Upper lobe of left lung (tissue), 6 donors: ENCODE data around the gene TBXA2R. TPM values are rescaled to one million over a fixed set of nuclear protein-coding genes. Genes with fewer than 3 reads are reported as not detected.

ENCODE experiments used
- ATAC-seq, 2 donors: fragments of 200-7000 bp; cut with Tn5 transposase; one replicate each; pipeline ENCODE4 v1.9.1; 2022; ENCODE audit warnings: mild to moderate bottlenecking in 2 of 2, moderate library complexity in 2 of 2; ENCODE audit not compliant: low FRiP score in 2 of 2
- DNase-seq, 2 donors: peaks; one replicate each; pipeline ENCODE4 v3.0.0-alpha.2; 2019 to 2020
- H3K27ac ChIP-seq, 4 donors: fragments of 200-600 bp; sonication (generic); one replicate each; pipeline ENCODE4 v1.5.1; 2016 to 2019
- H3K27me3 ChIP-seq, 4 donors: fragments of 200-600 bp; sonication (generic); one replicate each; pipeline ENCODE4 v1.5.1; 2017 to 2019
- H3K36me3 ChIP-seq, 4 donors: fragments of 200-600 bp; sonication (generic); one replicate each; pipeline ENCODE4 v1.5.1; 2016 to 2019
- H3K4me1 ChIP-seq, 4 donors: fragments of 200-600 bp; sonication (generic); one replicate each; pipeline ENCODE4 v1.5.1; 2018 to 2019
- H3K4me3 ChIP-seq, 4 donors: fragments of 200-600 bp; sonication (generic); one replicate each; pipeline ENCODE4 v1.5.1; 2017 to 2019; ENCODE audit warnings: mild to moderate bottlenecking in 2 of 4, moderate library complexity in 1 of 4
- H3K9me3 ChIP-seq, 4 donors: fragments of 200-600 bp; sonication (generic); one replicate each; pipeline ENCODE4 v1.5.1; 2018 to 2019
- EP300 ChIP-seq, 4 donors: sonication (generic); formaldehyde crosslinking; IDR thresholded peaks; one replicate each; pipeline ENCODE4 v1.5.1; 2017; ENCODE audit warnings: antibody characterized with exemption in 4 of 4, control low read depth in 2 of 4
- POLR2A ChIP-seq, 4 donors: fragments of 450-650 bp; IDR thresholded peaks; one replicate each; pipeline ENCODE4 v1.5.1; 2016 to 2017; ENCODE audit warnings: antibody characterized with exemption in 4 of 4, mild to moderate bottlenecking in 2 of 4
- POLR2AphosphoS5 ChIP-seq, 2 donors: sonication (generic); formaldehyde crosslinking; IDR thresholded peaks; one replicate each; pipeline ENCODE4 v1.5.1; 2017; ENCODE audit warnings: antibody characterized with exemption in 2 of 2
- WGBS, 2 donors: methylation state at CpG; one replicate each; pipeline ENCODE4 v1.1.5; 2017 to 2018; 5-methylcytosine and 5-hydroxymethylcytosine counted together
- total RNA-seq, 6 donors: library from RNA; depleted of rRNA in 4 of 6; stranded (reverse); fragments of >200 nt in 4 of 6; gene quantifications; one replicate each; pipeline versions ENCODE4 v1.1.0 to v1.2.1, GENCODE V29; 2016 to 2021
- TF ChIP-seq, protein P1 (sequence below), 6 experiments: fragments of 450-650 bp in 4 of 6; fragments of 200-600 bp in 2 of 6; sonication (generic) in 2 of 6; IDR thresholded peaks; one replicate each; pipeline ENCODE4 v1.5.1; 2016 to 2019; ENCODE audit warnings: antibody characterized with exemption in 6 of 6
- donor health status: DM: no; HTN: no; CAD: no; lungs with moderate emphysema.
- donor health status: DM: no; HTN: yes; CAD: no; lungs with severe emphysema.

The TBXA2R gene
- total RNA-seq, 6 donors from 2014 or later: 0.49 to 7.0 (median 2.6) TPM

- Histone ChIP-seq H3K27me3 (no peaks in the 10 kb centered on the region), H3K36me3 (peaks cover 0 to 44% (median 29%) of the 10 kb centered on the region in 4 donors), H3K4me1 (peaks cover 0 to 30% (median 0%) of the 10 kb centered on the region in 4 donors), H3K4me3 (no peak overlapping the region), H3K9me3 (no peaks in the 10 kb centered on the region), H3K27ac (peak overlapping the region in 2 of 4 donors; percentile 26 to 47)
- TF ChIP-seq EP300 (IDR thresholded peaks at IDR 0.05): no peak
- TF ChIP-seq, protein P1, sequence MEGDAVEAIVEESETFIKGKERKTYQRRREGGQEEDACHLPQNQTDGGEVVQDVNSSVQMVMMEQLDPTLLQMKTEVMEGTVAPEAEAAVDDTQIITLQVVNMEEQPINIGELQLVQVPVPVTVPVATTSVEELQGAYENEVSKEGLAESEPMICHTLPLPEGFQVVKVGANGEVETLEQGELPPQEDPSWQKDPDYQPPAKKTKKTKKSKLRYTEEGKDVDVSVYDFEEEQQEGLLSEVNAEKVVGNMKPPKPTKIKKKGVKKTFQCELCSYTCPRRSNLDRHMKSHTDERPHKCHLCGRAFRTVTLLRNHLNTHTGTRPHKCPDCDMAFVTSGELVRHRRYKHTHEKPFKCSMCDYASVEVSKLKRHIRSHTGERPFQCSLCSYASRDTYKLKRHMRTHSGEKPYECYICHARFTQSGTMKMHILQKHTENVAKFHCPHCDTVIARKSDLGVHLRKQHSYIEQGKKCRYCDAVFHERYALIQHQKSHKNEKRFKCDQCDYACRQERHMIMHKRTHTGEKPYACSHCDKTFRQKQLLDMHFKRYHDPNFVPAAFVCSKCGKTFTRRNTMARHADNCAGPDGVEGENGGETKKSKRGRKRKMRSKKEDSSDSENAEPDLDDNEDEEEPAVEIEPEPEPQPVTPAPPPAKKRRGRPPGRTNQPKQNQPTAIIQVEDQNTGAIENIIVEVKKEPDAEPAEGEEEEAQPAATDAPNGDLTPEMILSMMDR (IDR thresholded peaks at IDR 0.05): no peak
- TF ChIP-seq POLR2A (IDR thresholded peaks at IDR 0.05): no peak
- TF ChIP-seq POLR2AphosphoS5 (IDR thresholded peaks at IDR 0.05): no peak
- DNase-seq: peak in 1 of 2 donors; percentile 79
- ATAC-seq: no peak
- WGBS, 2 donors: 80 to 98% methylated on average over 1 to 15 of the region's 36 CpGs
Observed at GRCh38 chr19:3547767-3548282, 58.9 kb downstream of the TBXA2R start.

DNA sequence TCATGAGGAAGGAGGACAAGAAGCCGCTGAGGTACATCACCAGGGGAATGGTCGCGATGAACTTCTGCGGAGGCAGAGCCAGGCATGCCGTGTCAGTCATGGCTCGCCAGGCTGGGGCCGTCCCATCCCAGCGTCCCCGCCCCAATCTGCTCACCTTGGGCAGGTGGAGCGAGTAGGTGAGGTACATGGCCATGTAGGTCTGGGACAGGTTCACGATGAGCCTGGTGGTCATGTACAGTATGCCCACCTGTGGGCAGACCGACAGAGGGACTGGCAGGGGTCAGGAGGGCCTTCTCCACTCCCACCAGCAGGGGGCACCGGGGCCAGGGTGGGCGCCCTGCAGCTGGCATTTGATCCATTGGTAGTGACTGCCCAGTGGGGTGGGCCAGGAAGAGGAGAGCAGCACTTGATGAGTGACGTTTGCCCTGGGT is 59.4 kb downstream of the TBXA2R start:
- no peak overlapping the region for H3K4me3 ChIP-seq
- peaks cover 0 to 25% (median 0%) of the 10 kb centered on the region in 4 donors for H3K4me1 ChIP-seq
- no peak for TF ChIP-seq POLR2AphosphoS5 (IDR thresholded peaks at IDR 0.05)
- TF ChIP-seq, protein P1 (IDR thresholded peaks at IDR 0.05): peak; percentile 38 to 63 (median 58)
- H3K9me3 ChIP-seq: no peaks in the 10 kb centered on the region
- peak in 1 of 2 donors; percentile 67 for DNase-seq
- WGBS, 2 donors: 44 to 89% methylated on average over 2 to 13 of the region's 15 CpGs
- H3K27me3 ChIP-seq: no peaks in the 10 kb centered on the region
- H3K36me3 ChIP-seq: peaks cover 0 to 44% (median 29%) of the 10 kb centered on the region in 4 donors
- H3K27ac ChIP-seq: peak overlapping the region in 1 of 4 donors; percentile 26
- peak in 1 of 2 donors; percentile 4 for ATAC-seq

DNA sequence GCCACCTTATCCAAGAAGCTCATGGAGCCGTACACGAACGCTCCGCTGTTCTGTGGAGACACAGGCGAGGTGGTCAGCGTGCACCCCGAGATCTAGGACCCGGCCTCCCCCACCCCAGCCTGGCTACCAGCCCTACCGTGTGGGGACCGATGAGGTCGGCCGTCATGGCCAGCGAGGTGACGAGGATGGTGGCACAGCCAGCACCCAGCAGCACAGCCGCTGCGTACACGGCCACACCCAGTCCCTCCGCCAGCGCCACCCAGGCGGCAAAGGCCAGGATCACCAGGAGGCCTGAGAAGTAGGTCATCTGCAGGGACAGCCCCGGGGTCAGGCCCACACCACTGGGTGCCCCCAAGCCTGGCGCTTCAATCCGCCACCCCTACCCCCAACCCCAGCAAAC is 60.6 kb downstream of the TBXA2R start:
- 93 to 98% methylated on average over 21 to 22 of the region's 23 CpGs for WGBS, 2 donors

DNA sequence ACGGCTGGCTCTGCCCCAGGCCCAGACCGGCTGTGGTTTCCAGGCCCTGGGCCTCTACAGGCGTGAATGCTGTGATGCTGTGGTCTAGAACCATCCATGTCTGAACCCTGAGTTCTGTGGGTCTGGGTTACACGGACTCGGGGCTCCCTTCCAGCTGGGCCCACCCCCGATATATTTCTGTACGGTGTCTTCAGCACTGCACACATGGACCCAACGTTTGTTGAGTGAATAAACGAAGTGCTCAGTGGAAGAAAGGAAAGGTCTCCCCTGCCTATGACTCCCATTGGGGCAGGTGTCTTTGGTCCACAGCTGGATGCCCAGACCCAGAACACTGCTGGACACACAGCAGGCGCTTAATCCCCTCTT is 61.0 kb downstream of the TBXA2R start:
- Histone ChIP-seq H3K4me3 (no peak overlapping the region), H3K9me3 (no peaks in the 10 kb centered on the region), H3K27me3 (no peaks in the 10 kb centered on the region), H3K27ac (no peak overlapping the region), H3K36me3 (peaks cover 0 to 42% (median 29%) of the 10 kb centered on the region in 4 donors), H3K4me1 (peaks cover 0 to 25% (median 0%) of the 10 kb centered on the region in 4 donors)
- WGBS, 2 donors: 83 to 85% methylated on average over 9 to 10 of the region's 10 CpGs
- ATAC-seq (no peak), DNase-seq (no peak)
- no peak for TF ChIP-seq POLR2AphosphoS5 (IDR thresholded peaks at IDR 0.05)
- TF ChIP-seq EP300 (IDR thresholded peaks at IDR 0.05): no peak
- no peak for TF ChIP-seq POLR2A (IDR thresholded peaks at IDR 0.05)
- TF ChIP-seq, protein P1 (IDR thresholded peaks at IDR 0.05): no peak

More for the DNA sequence above, 60.6 kb downstream of the TBXA2R start:
- Histone ChIP-seq H3K36me3 (peaks cover 0 to 44% (median 29%) of the 10 kb centered on the region in 4 donors), H3K9me3 (no peaks in the 10 kb centered on the region), H3K4me1 (peaks cover 0 to 25% (median 0%) of the 10 kb centered on the region in 4 donors), H3K4me3 (no peak overlapping the region), H3K27ac (no peak overlapping the region), H3K27me3 (no peaks in the 10 kb centered on the region)
- DNase-seq (peak in 1 of 2 donors; percentile 83), ATAC-seq (no peak)
- TF ChIP-seq EP300 (IDR thresholded peaks at IDR 0.05) (no peak), POLR2AphosphoS5 (IDR thresholded peaks at IDR 0.05) (no peak), POLR2A (IDR thresholded peaks at IDR 0.05) (no peak)
- TF ChIP-seq, protein P1 (IDR thresholded peaks at IDR 0.05): no peak
